ENCODE data around the gene SEMA4D. TPM values are rescaled to one million over a fixed set of nuclear protein-coding genes. Genes with fewer than 3 reads are reported as not detected.

Gene SEMA4D
- total RNA-seq, 1 experiment from 2014 or later = 23.3 TPM

DNA sequence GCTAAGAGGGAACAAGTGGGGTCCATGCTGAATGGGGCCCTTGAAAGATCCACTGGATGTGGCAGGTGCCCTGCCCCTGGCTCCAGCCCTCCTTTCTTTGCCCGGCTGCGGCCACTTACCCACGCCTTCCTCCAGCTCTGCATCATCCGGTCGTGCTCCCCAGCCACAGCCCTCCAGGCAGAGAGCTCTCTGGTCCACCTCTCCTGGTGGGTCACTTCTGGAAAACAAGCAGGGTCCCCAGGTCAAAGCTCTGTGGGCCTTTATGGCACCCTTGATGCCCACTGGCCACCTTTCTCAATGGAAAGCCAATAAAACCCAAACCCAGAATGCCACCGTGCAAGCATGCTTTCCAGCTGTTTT lies 134.6 kb downstream of the SEMA4D start:
- BruUV-seq (replicated peaks) = no TSS peak
- no peaks in the 10 kb centered on the region for H3K9me3 Mint-ChIP-seq (ENCODE audit: low read depth, unreplicated experiment)
- H3K36me3 Mint-ChIP-seq (ENCODE audit: insufficient read depth, unreplicated experiment) = peaks cover 24% of the 10 kb centered on the region
- DNase-seq = no peak
- intact Hi-C loops (cut with micrococcal nuclease; ENCODE audit: unreplicated experiment) = no loop called here
- H3K4me1 Mint-ChIP-seq (ENCODE audit: low read depth, unreplicated experiment) = no peaks in the 10 kb centered on the region
- H3K4me3 Mint-ChIP-seq (ENCODE audit: low read depth, unreplicated experiment) = no peak overlapping the region
- no peak overlapping the region for H3K27ac Mint-ChIP-seq (ENCODE audit: unreplicated experiment)
- H3K27me3 Mint-ChIP-seq (ENCODE audit: unreplicated experiment) = no peaks in the 10 kb centered on the region
- TF ChIP-seq, protein P1, sequence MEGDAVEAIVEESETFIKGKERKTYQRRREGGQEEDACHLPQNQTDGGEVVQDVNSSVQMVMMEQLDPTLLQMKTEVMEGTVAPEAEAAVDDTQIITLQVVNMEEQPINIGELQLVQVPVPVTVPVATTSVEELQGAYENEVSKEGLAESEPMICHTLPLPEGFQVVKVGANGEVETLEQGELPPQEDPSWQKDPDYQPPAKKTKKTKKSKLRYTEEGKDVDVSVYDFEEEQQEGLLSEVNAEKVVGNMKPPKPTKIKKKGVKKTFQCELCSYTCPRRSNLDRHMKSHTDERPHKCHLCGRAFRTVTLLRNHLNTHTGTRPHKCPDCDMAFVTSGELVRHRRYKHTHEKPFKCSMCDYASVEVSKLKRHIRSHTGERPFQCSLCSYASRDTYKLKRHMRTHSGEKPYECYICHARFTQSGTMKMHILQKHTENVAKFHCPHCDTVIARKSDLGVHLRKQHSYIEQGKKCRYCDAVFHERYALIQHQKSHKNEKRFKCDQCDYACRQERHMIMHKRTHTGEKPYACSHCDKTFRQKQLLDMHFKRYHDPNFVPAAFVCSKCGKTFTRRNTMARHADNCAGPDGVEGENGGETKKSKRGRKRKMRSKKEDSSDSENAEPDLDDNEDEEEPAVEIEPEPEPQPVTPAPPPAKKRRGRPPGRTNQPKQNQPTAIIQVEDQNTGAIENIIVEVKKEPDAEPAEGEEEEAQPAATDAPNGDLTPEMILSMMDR (IDR thresholded peaks at IDR 0.05; ENCODE audit: unreplicated experiment) = no peak
- CTCF ChIA-PET = no interaction called here

DNA sequence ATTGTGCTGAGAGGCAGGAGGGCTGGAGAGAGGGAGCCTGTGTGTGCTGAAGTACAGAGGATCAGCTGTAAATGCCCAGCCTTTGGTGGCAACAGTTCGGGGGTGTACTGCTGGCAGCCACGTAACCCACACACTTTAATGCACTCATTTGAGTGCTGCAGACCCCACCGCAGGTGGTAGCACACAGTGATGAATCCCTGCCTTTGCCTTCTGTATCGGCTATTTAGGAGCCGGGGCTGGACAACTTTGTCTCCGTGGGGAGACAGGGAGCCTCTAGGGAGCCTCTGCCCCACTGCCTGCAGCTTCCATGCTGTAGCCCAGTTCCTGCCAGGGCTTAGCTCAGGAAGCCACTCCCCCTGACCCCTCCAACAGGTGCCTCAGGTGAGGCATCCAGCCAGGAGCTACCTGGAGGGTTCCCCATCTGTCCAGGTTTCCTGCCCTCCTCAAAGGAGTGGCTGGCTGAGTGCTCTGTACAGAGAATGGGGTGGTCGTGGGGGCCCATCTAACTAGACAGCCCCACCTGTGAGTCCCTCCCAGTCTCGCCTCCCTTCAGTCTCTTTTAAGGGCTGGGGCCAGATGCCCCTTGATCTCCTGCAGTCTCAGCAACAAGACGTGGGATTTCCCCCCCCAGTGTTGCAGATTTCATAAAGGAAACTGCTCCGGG lies 135.1 kb downstream of the SEMA4D start:
- no peak for DNase-seq
- H3K4me1 Mint-ChIP-seq (ENCODE audit: low read depth, unreplicated experiment) = no peaks in the 10 kb centered on the region
- BruUV-seq (replicated peaks) = no TSS peak
- intact Hi-C loops (cut with micrococcal nuclease; ENCODE audit: unreplicated experiment) = no loop called here
- H3K27me3 Mint-ChIP-seq (ENCODE audit: unreplicated experiment) = no peaks in the 10 kb centered on the region
- CTCF ChIA-PET = no interaction called here
- no peaks in the 10 kb centered on the region for H3K9me3 Mint-ChIP-seq (ENCODE audit: low read depth, unreplicated experiment)
- H3K4me3 Mint-ChIP-seq (ENCODE audit: low read depth, unreplicated experiment) = no peak overlapping the region
- no peak overlapping the region for H3K27ac Mint-ChIP-seq (ENCODE audit: unreplicated experiment)
- TF ChIP-seq, protein P1 (IDR thresholded peaks at IDR 0.05; ENCODE audit: unreplicated experiment) = no peak
- H3K36me3 Mint-ChIP-seq (ENCODE audit: insufficient read depth, unreplicated experiment) = peaks cover 24% of the 10 kb centered on the region

DNA sequence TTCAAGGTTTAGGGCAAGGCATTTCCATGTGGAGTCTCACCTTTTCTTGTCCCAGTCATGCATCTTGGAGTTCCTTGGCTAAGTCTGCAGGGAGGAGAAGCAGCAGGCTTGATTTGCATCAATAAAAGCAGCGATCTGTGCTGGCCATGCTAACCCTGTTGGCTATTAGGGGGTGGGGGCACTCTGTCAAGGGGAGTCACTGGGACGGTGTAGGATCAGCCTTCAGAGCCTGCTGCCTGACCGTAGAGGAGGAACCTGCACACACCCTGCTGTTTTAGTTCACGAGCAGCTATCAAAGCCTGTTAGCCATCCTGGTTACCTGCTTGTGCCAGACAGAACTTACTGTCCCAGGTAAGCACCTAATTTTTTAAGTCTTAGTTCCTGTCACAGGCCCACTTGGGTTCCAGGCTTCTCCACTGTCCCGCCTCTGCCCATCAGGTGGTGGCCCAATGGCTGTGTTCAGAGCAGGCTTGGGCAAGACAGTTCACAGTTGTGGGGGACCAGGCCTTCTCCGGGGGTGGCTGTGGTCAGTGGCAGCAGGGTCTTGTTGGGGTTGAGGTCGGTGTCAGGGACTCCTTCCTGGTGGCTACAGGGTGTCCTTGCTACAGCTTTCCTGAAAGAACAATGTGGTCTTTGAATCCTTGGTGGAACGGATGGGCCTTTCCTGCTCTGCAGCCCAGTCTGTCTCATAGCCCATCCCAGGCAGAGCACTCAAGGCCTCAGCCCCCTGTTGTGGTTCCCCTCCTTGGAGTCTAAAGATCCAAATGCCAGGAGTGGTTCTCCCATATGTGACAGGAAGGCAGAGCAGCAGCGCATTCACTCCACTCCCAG lies 135.9 kb downstream of the SEMA4D start:
- TF ChIP-seq, protein P1 (IDR thresholded peaks at IDR 0.05; ENCODE audit: unreplicated experiment) = no peak
- intact Hi-C loops (cut with micrococcal nuclease; ENCODE audit: unreplicated experiment) = no loop called here
- Mint-ChIP-seq H3K4me3 (ENCODE audit: low read depth, unreplicated experiment) (no peak overlapping the region), H3K4me1 (ENCODE audit: low read depth, unreplicated experiment) (no peaks in the 10 kb centered on the region), H3K36me3 (ENCODE audit: insufficient read depth, unreplicated experiment) (peaks cover 24% of the 10 kb centered on the region), H3K27me3 (ENCODE audit: unreplicated experiment) (no peaks in the 10 kb centered on the region), H3K27ac (ENCODE audit: unreplicated experiment) (no peak overlapping the region), H3K9me3 (ENCODE audit: low read depth, unreplicated experiment) (no peaks in the 10 kb centered on the region)
- DNase-seq = no peak
- CTCF ChIA-PET = no interaction called here
- BruUV-seq (replicated peaks) = no TSS peak

DNA sequence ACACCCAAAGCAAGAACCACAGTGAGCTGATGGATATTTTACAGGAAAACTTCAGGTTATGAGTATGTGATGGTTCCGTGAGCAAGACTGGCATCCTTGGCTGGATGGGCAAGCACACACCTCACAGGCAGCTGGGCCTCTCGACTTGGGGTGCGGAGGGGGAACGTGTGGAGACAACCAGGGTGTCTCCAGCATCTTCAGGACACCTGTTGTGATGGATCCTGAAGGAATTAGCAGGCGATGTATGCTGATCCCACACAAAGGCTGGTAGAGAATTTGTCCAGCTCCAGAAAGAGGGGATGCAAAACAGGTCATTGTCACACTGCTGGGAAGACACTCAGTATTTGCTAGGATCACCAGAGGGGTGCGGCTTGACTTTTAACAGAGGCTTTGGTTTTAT lies 136.9 kb downstream of the SEMA4D start:
- H3K27ac Mint-ChIP-seq (ENCODE audit: unreplicated experiment) = no peak overlapping the region
- intact Hi-C loops (cut with micrococcal nuclease; ENCODE audit: unreplicated experiment) = no loop called here
- CTCF ChIA-PET = no interaction called here
- TF ChIP-seq, protein P1 (IDR thresholded peaks at IDR 0.05; ENCODE audit: unreplicated experiment) = no peak
- no peaks in the 10 kb centered on the region for H3K4me1 Mint-ChIP-seq (ENCODE audit: low read depth, unreplicated experiment)
- no peaks in the 10 kb centered on the region for H3K9me3 Mint-ChIP-seq (ENCODE audit: low read depth, unreplicated experiment)
- H3K36me3 Mint-ChIP-seq (ENCODE audit: insufficient read depth, unreplicated experiment) = peaks cover 24% of the 10 kb centered on the region
- no TSS peak for BruUV-seq (replicated peaks)
- no peak overlapping the region for H3K4me3 Mint-ChIP-seq (ENCODE audit: low read depth, unreplicated experiment)
- H3K27me3 Mint-ChIP-seq (ENCODE audit: unreplicated experiment) = no peaks in the 10 kb centered on the region
- DNase-seq = no peak

All from Calu3 (cell line).